Lower lobe of right lung (tissue), 2 donors: ENCODE data around the gene RP9. TPM values are rescaled to one million over a fixed set of nuclear protein-coding genes. Genes with fewer than 3 reads are reported as not detected.
A peak's percentile ranks its signal among the peaks of the same experiment; 100 is the strongest.

ENCODE experiments used
- ATAC-seq, 2 donors: fragments of 200-7000 bp; cut with Tn5 transposase; one replicate each; pipeline ENCODE4 v1.9.1; 2020 to 2022; ENCODE audit warnings: mild to moderate bottlenecking in 2 of 2, moderate library complexity in 2 of 2
- DNase-seq: peaks from one replicate; pipeline ENCODE4 v3.0.0-alpha.2; 2020
- H3K27ac ChIP-seq: fragments of 200-600 bp; one replicate; pipeline ENCODE4 v1.8.0; 2022
- H3K27me3 ChIP-seq: fragments of 200-600 bp; one replicate; pipeline ENCODE4 v1.8.0; 2022; ENCODE audit warnings: low read depth
- H3K36me3 ChIP-seq: fragments of 200-600 bp; one replicate; pipeline ENCODE4 v1.8.0; 2022; ENCODE audit warnings: mild to moderate bottlenecking
- H3K4me1 ChIP-seq: fragments of 200-600 bp; one replicate; pipeline ENCODE4 v1.8.0; 2022
- H3K4me3 ChIP-seq: fragments of 200-600 bp; one replicate; pipeline ENCODE4 v1.8.0; 2022; ENCODE audit warnings: mild to moderate bottlenecking
- H3K9me3 ChIP-seq: fragments of 200-600 bp; one replicate; pipeline ENCODE4 v1.8.0; 2022
- CTCF ChIP-seq: fragments of 200-600 bp; IDR thresholded peaks from one replicate; pipeline ENCODE4 v1.8.0; 2022; ENCODE audit warnings: antibody characterized with exemption, mild to moderate bottlenecking
- intact Hi-C: fragments of 100-400 bp; cut with DNase I; formaldehyde crosslinking; loops from one replicate; pipeline ENCODE4 v1.11.0; 2022
- total RNA-seq: library from RNA; stranded (reverse); fragmentation: NEBNext Ultra II Directional; extraction: Animal tissue kit (Norgen Biotek cat#: 25700); gene quantifications from one replicate; pipeline ENCODE4 v1.2.1, GENCODE V29; 2021
- donor health status: DM: no; HTN: yes; CAD: no; lungs with severe emphysema.

RP9 gene
- total RNA-seq, 1 donor from 2014 or later: 11.6 TPM

- no peak for ATAC-seq
- Histone ChIP-seq H3K4me1 (peaks cover 29% of the 10 kb centered on the region), H3K36me3 (no peaks in the 10 kb centered on the region), H3K9me3 (no peaks in the 10 kb centered on the region), H3K27ac (no peak overlapping the region), H3K27me3 (no peaks in the 10 kb centered on the region), H3K4me3 (no peak overlapping the region)
- no peak for TF ChIP-seq CTCF
- intact Hi-C loops: no loop called here
- no peak for DNase-seq
These were observed 54.8 kb downstream of the RP9 start for GRCh38 chr7:33054261-33054964.

GRCh38 chr7:33053721-33054120 lies 55.5 kb downstream of the RP9 start:
- DNase-seq (no peak), ATAC-seq (no peak)
- H3K27me3 ChIP-seq: no peaks in the 10 kb centered on the region
- intact Hi-C loops: no loop called here
- no peak for TF ChIP-seq CTCF
- H3K4me3 ChIP-seq: no peak overlapping the region
- no peaks in the 10 kb centered on the region for H3K9me3 ChIP-seq
- peaks cover 29% of the 10 kb centered on the region for H3K4me1 ChIP-seq
- no peaks in the 10 kb centered on the region for H3K36me3 ChIP-seq
- H3K27ac ChIP-seq: no peak overlapping the region

GRCh38 chr7:33050535-33051318 lies 58.5 kb downstream of the RP9 start:
- Histone ChIP-seq H3K4me3 (peak overlapping the region; percentile 27), H3K36me3 (no peaks in the 10 kb centered on the region)
- no peak for DNase-seq

GRCh38 chr7:33048704-33049103 lies 60.5 kb downstream of the RP9 start:
- H3K4me3 ChIP-seq: no peak overlapping the region
- intact Hi-C loops: no loop called here
- H3K36me3 ChIP-seq: no peaks in the 10 kb centered on the region
- ATAC-seq (no peak), DNase-seq (no peak)
- H3K4me1 ChIP-seq: peaks cover 39% of the 10 kb centered on the region
- no peak for TF ChIP-seq CTCF
- H3K27ac ChIP-seq: no peak overlapping the region
- no peaks in the 10 kb centered on the region for H3K27me3 ChIP-seq
- H3K9me3 ChIP-seq: no peaks in the 10 kb centered on the region

More at GRCh38 chr7:33050535-33051318, 58.5 kb downstream of the RP9 start:
- no peaks in the 10 kb centered on the region for H3K9me3 ChIP-seq
- H3K4me1 ChIP-seq: peaks cover 29% of the 10 kb centered on the region
- peak overlapping the region; percentile 77 for H3K27ac ChIP-seq
- peak; percentile 71 to 84 for ATAC-seq
- TF ChIP-seq CTCF: peak; percentile 59
- H3K27me3 ChIP-seq: no peaks in the 10 kb centered on the region
- intact Hi-C loops: no loop called here

- Histone ChIP-seq H3K36me3 (no peaks in the 10 kb centered on the region), H3K4me1 (peaks cover 44% of the 10 kb centered on the region), H3K4me3 (no peak overlapping the region), H3K27ac (no peak overlapping the region), H3K27me3 (no peaks in the 10 kb centered on the region), H3K9me3 (no peaks in the 10 kb centered on the region)
- intact Hi-C loops: no loop called here
- ATAC-seq: no peak
- no peak for TF ChIP-seq CTCF
- no peak for DNase-seq
These were observed 60.9 kb downstream of the RP9 start for GRCh38 chr7:33048257-33048656.
